Testis (tissue), 2 donors: ENCODE results near the gene CFB.

Experiments used
- CTCF ChIP-seq, 3 experiments: fragments of 450-650 bp in 2 of 3; fragments of 200-600 bp in 1 of 3; sonication (generic) in 1 of 3; IDR thresholded peaks; one replicate each; pipeline ENCODE4 v1.5.1; 2016 to 2019; ENCODE audit warnings: antibody characterized with exemption in 3 of 3, mild to moderate bottlenecking in 2 of 3, moderate library complexity in 1 of 3
- POLR2A ChIP-seq: fragments of 450-650 bp; IDR thresholded peaks from one replicate; pipeline ENCODE4 v1.6.1; 2017; ENCODE audit warnings: antibody characterized with exemption, mild to moderate bottlenecking, moderate library complexity

DNA sequence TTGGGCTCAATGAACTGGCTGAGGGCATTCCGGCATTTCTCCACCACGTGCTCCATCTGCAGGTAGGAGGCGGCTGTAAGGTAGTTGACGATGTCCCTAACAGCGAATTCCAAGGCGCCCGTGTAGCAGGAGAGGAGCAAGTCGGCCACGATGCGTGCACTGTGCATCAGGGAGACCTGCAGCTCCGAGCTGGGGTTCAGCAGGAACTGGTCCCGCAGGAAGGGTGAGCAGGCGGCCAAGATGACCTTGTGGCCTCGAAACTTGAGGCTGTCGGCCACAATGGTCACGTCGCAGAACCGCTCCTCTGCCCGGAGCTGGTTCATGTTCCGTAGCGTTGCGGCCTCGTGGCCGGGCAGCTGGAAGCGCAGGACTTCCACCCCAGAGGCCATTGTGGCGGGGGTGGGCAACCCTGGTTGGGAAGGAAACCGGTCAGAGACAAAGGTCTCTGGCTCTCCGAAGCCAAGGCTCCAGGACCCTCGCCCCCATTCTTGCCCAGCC is 44.9 kb upstream of the CFB start:
- TF ChIP-seq POLR2A, result no peak
- no peak for TF ChIP-seq CTCF (IDR thresholded peaks at IDR 0.05)
